DMS53 treated with DMSO at 0.1 percent for 48 hours (cell line): ENCODE data around the gene MS4A10.
"Not testable (repeated sequence)": the region's sequence is repeated elsewhere in the genome, so short reads cannot be mapped to it uniquely, and the experiment has no call there.

Experiments used
- DNase-seq: peaks from one replicate; lab custom pipeline; 2025; ENCODE audit not compliant: unreplicated experiment; lab: John Stamatoyannopoulos, UW

Gene MS4A10

GRCh38 chr11:60821827-60822599, 36.9 kb downstream of the MS4A10 start:
- DNase-seq: no peak

- DNase-seq: not testable (repeated sequence)
Measured at GRCh38 chr11:60823745-60824306, 38.7 kb downstream of the MS4A10 start.

GRCh38 chr11:60825118-60825517, 40.0 kb downstream of the MS4A10 start:
- DNase-seq: no peak

GRCh38 chr11:60825790-60826189, 40.7 kb downstream of the MS4A10 start:
- no peak for DNase-seq

- DNase-seq: no peak
Measured at GRCh38 chr11:60830478-60831142, 45.5 kb downstream of the MS4A10 start.

GRCh38 chr11:60831143-60831500, 46.0 kb downstream of the MS4A10 start:
- peak; percentile 91 for DNase-seq

GRCh38 chr11:60831501-60832079, 46.5 kb downstream of the MS4A10 start:
- no peak for DNase-seq

- no peak for DNase-seq
Measured at GRCh38 chr11:60834742-60835533, 49.8 kb downstream of the MS4A10 start.

- no peak for DNase-seq
Measured at GRCh38 chr11:60835534-60835846, 50.4 kb downstream of the MS4A10 start.

GRCh38 chr11:60836866-60837515, 51.9 kb downstream of the MS4A10 start:
- DNase-seq: no peak

GRCh38 chr11:60838132-60838531, 53.0 kb downstream of the MS4A10 start:
- DNase-seq: no peak

GRCh38 chr11:60840470-60841430, 55.6 kb downstream of the MS4A10 start:
- no peak for DNase-seq

GRCh38 chr11:60841797-60842667, 56.9 kb downstream of the MS4A10 start, which contains the start of gene CCDC86:
Gene CCDC86, plus strand, starts transcription at chr11:60842113. Its CDS starts 12 bp downstream, at chr11:60842125.
- DNase-seq: peak; percentile 84

GRCh38 chr11:60842668-60843600, 57.8 kb downstream of the MS4A10 start:
- DNase-seq: no peak

GRCh38 chr11:60844045-60844869, 59.1 kb downstream of the MS4A10 start:
- no peak for DNase-seq

- no peak for DNase-seq
Measured at GRCh38 chr11:60844870-60845221, 59.7 kb downstream of the MS4A10 start.

GRCh38 chr11:60845338-60845737, 60.2 kb downstream of the MS4A10 start:
- no peak for DNase-seq
